CD4-positive, alpha-beta T cell treated with Interleukin-21 for 1 hour (primary cell): Measurements from ENCODE around the gene DHRS4.
A peak's percentile ranks its signal among the peaks of the same experiment; 100 is the strongest.
"Not testable (repeated sequence)": the region's sequence is repeated elsewhere in the genome, so short reads cannot be mapped to it uniquely, and the experiment has no call there.

Experiments
- DNase-seq: peaks from one replicate; pipeline ENCODE4 v3.0.0-alpha.2; 2020

The DHRS4 gene

GRCh38 chr14:23988607-23989363 is 35.2 kb downstream of the DHRS4 start, which contains the start of gene DHRS4L2:
DHRS4L2 (plus strand) TSS chr14:23988929; CDS start chr14:23988948, 19 bp downstream.
- peak; percentile 75 for DNase-seq

GRCh38 chr14:23989734-23990445 is 36.3 kb downstream of the DHRS4 start:
- DNase-seq = not testable (repeated sequence)

- not testable (repeated sequence) for DNase-seq
Observed at GRCh38 chr14:23990961-23991360, 37.4 kb downstream of the DHRS4 start.

- not testable (repeated sequence) for DNase-seq
Observed at GRCh38 chr14:23993042-23993441, 39.5 kb downstream of the DHRS4 start.

GRCh38 chr14:23996009-23996408 is 42.4 kb downstream of the DHRS4 start:
- DNase-seq = not testable (repeated sequence)

GRCh38 chr14:23996825-23997224 is 43.3 kb downstream of the DHRS4 start:
- not testable (repeated sequence) for DNase-seq

GRCh38 chr14:23999640-24000039 is 46.1 kb downstream of the DHRS4 start:
- DNase-seq = not testable (repeated sequence)

GRCh38 chr14:24001078-24001477 is 47.5 kb downstream of the DHRS4 start:
- not testable (repeated sequence) for DNase-seq

- not testable (repeated sequence) for DNase-seq
Observed at GRCh38 chr14:24001679-24002078, 48.1 kb downstream of the DHRS4 start.

GRCh38 chr14:24006471-24006816 is 52.9 kb downstream of the DHRS4 start:
- not testable (repeated sequence) for DNase-seq

- peak; percentile 69 for DNase-seq
Observed at GRCh38 chr14:24006817-24007652, 53.5 kb downstream of the DHRS4 start.

GRCh38 chr14:24011051-24011450 is 57.5 kb downstream of the DHRS4 start:
- DNase-seq = no peak

- DNase-seq = not testable (repeated sequence)
Observed at GRCh38 chr14:24012726-24013273, 59.2 kb downstream of the DHRS4 start.

- peak; percentile 83 for DNase-seq
Observed at GRCh38 chr14:24013654-24014514, 60.3 kb downstream of the DHRS4 start.

- not testable (repeated sequence) for DNase-seq
Observed at GRCh38 chr14:24015745-24016144, 62.2 kb downstream of the DHRS4 start.
